ENCODE results near the gene TMEM184B. TPM values are rescaled to one million over a fixed set of nuclear protein-coding genes. Genes with fewer than 3 reads are reported as not detected.

TMEM184B gene
- total and polyA plus RNA-seq, 10 of the 15 experiments (the other 5 are each of a cell fraction or from before 2014, with no cell fraction given), result 0.56 to 22.4 (median 7.9) TPM

GRCh38 chr22:38204784-38205183 lies 68.0 kb downstream of the TMEM184B start (continued):
- peak; percentile 39; the same call in 1 of the 2 replicates for TF ChIP-seq ATF7 (IDR thresholded peaks at IDR 0.05; ENCODE audit: low read depth)
- TF ChIP-seq NKRF (conservative IDR thresholded peaks at IDR 0.05), result no peak
- no peak for TF ChIP-seq POU2F2 (IDR thresholded peaks at IDR 0.05; ENCODE audit: borderline replicate concordance, low read depth, low read length)
- no peak for TF ChIP-seq E2F4 (IDR thresholded peaks at IDR 0.05; ENCODE audit: low read depth, low read length)
- TF ChIP-seq WRNIP1 (IDR thresholded peaks at IDR 0.05; ENCODE audit: borderline replicate concordance, low read depth, low read length), result no peak
- TF ChIP-seq SMARCA5 (IDR thresholded peaks at IDR 0.05), result 0 out of 2 replicates have a peak, but pooled peaks have one; percentile 80
- TF ChIP-seq ZZZ3 (IDR thresholded peaks at IDR 0.05; ENCODE audit: control insufficient read depth, insufficient read length, low read depth), result no peak
- peak; percentile 55; the same call in 1 of the 2 replicates for TF ChIP-seq MTA2 (IDR thresholded peaks at IDR 0.05; ENCODE audit: low read depth)
- TF ChIP-seq FOXK2 (IDR thresholded peaks at IDR 0.05), result no peak
- TF ChIP-seq ZNF217 (IDR thresholded peaks at IDR 0.05), result peak; percentile 50; the same call in 1 of the 2 replicates
- no peak for TF ChIP-seq YBX1 (IDR thresholded peaks at IDR 0.05)
- TF ChIP-seq POLR2A (IDR thresholded peaks at IDR 0.05; ENCODE audit: low read depth, low read length), result no peak
- TF ChIP-seq IKZF1 (conservative IDR thresholded peaks at IDR 0.05), result peak; percentile 69; the same call in 1 of the 2 replicates
- TF ChIP-seq PBX3 (IDR thresholded peaks at IDR 0.05; ENCODE audit: insufficient replicate concordance, low read depth, low read length), result peak; percentile 56
- TF ChIP-seq ZNF384 (IDR thresholded peaks at IDR 0.05; ENCODE audit: borderline replicate concordance, low read depth, low read length), result no peak
- TF ChIP-seq SP1 (IDR thresholded peaks at IDR 0.05; ENCODE audit: low read depth, low read length), result no peak
- TF ChIP-seq ZNF687 (IDR thresholded peaks at IDR 0.05), result no peak
- peak; percentile 59 to 76; a peak in 3 of 4 replicates for TF ChIP-seq IKZF2 (IDR thresholded peaks at IDR 0.05)
- TF ChIP-seq SPI1 (IDR thresholded peaks at IDR 0.05; ENCODE audit: borderline replicate concordance, insufficient read depth, low read depth, low read length), result peak; percentile 81
- no peak for TF ChIP-seq BCLAF1 (IDR thresholded peaks at IDR 0.05)
- no peak for TF ChIP-seq EGR1 (IDR thresholded peaks at IDR 0.05; ENCODE audit: borderline replicate concordance in 1 of 2, low read depth in 2 of 2, low read length in 2 of 2)

Data from GM12878 (cell line).